Bronchial epithelial cell (primary cell): ENCODE results near the gene LRP1B. TPM values are rescaled to one million over a fixed set of nuclear protein-coding genes. Genes with fewer than 3 reads are reported as not detected.

Experiments
- DNase-seq: peaks from one replicate; pipeline ENCODE4 v3.0.0-alpha.2; 2010; ENCODE audit warnings: low read depth
- FAIRE-seq: peaks from 2 replicates; lab custom pipeline; 2011; peaks lifted over from hg19 to GRCh38; lab: Jason Lieb, UNC
- H3K27me3 ChIP-seq: 2 replicates; pipeline ENCODE4 v1.5.1; 2011; ENCODE audit warnings: low read length; ENCODE audit not compliant: control insufficient read depth, insufficient read depth
- H3K36me3 ChIP-seq: 2 replicates; pipeline ENCODE4 v1.5.1; 2011; ENCODE audit warnings: low read length; ENCODE audit not compliant: control insufficient read depth, insufficient read depth
- H3K4me3 ChIP-seq: 2 replicates; pipeline ENCODE4 v1.5.1; 2011; ENCODE audit warnings: mild to moderate bottlenecking, low read depth, low read length, control low read depth
- CTCF ChIP-seq: IDR thresholded peaks from 2 replicates; pipeline ENCODE4 v1.5.1; 2011; ENCODE audit warnings: mild to moderate bottlenecking, moderate library complexity, low read length, control low read depth, inconsistent platforms; ENCODE audit not compliant: insufficient read depth, severe bottlenecking
- total RNA-seq: library from RNA; depleted of rRNA; stranded (reverse); fragments of >200 nt; gene quantifications from 2 replicates; pipeline ENCODE4 v1.2.1, GENCODE V29; 2014

Gene LRP1B
- total RNA-seq, 1 donor from 2014 or later, result under 0.01 TPM

DNA sequence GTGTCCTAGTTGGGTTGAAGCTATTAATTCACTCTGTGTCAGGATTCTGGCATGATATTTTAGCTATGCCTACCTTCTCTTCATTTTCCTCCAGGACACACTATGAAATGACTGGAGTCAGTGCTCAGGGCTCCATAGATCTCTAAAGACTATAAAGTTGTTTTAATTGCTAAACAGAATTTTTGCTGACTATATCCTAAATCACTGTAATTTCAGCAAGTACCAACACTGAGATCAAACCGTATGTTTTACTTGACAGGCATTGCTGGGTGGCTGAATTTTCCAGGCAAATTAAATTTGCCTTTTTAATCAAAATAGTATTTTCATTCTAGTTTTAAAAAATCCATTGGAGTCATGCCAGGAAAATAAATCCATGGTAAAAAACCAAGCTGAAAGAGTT is 138.1 kb downstream of the LRP1B start:
- H3K36me3 ChIP-seq, result no peaks in the 10 kb centered on the region
- H3K27me3 ChIP-seq, result no peaks in the 10 kb centered on the region
- no peak overlapping the region for H3K4me3 ChIP-seq
- no peak for DNase-seq
- no peak for FAIRE-seq
- TF ChIP-seq CTCF, result no peak

GRCh38 chr2:141968433-141968832 is 162.4 kb downstream of the LRP1B start:
- Histone ChIP-seq H3K27me3 (no peaks in the 10 kb centered on the region), H3K36me3 (no peaks in the 10 kb centered on the region), H3K4me3 (no peak overlapping the region)
- no peak for TF ChIP-seq CTCF
- FAIRE-seq (no peak), DNase-seq (peak; percentile 70)

GRCh38 chr2:141967980-141968379 is 162.8 kb downstream of the LRP1B start:
- Histone ChIP-seq H3K27me3 (no peaks in the 10 kb centered on the region), H3K4me3 (no peak overlapping the region), H3K36me3 (no peaks in the 10 kb centered on the region)
- FAIRE-seq, result no peak
- no peak for TF ChIP-seq CTCF
- no peak for DNase-seq

DNA sequence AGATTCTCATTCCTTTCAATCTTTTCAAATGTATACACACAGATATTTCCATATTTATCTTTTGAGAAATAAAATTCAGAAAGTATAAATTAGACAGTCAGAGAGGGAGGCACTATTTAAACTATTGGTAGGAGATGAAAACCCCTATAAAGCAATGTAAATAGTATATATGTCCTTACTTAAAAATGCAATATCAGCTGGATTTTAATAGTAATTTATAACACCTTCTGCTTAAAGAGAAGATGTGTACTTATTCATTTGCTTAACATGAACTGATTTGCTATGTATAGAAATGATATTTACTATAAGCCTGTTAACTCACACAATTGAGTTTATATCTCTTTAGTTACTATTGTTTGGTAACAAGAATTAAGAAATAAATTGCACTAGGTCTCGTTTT is 163.3 kb downstream of the LRP1B start:
- no peak overlapping the region for H3K4me3 ChIP-seq
- FAIRE-seq, result no peak
- H3K27me3 ChIP-seq, result no peaks in the 10 kb centered on the region
- no peak for DNase-seq
- TF ChIP-seq CTCF, result no peak
- H3K36me3 ChIP-seq, result no peaks in the 10 kb centered on the region

DNA sequence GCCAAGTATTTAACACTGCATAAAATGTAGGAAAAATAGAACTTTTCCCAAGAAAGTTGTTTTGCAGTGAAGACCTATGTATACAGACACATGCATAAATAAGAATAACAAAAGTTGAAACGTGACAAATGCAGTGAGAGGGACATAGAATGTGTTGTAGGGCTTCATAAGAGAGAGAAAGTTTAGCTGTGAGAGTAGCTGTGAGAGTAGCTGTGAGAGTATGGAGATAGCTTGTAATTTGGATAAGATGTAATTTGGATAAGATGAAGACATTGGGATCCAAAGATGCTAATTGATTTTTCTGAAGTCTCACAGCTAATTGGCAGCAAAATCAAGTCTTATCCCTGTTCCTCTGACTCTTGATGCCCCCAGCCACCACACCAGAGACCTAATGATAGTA is 170.9 kb downstream of the LRP1B start:
- H3K36me3 ChIP-seq, result no peaks in the 10 kb centered on the region
- no peaks in the 10 kb centered on the region for H3K27me3 ChIP-seq
- H3K4me3 ChIP-seq, result no peak overlapping the region
- TF ChIP-seq CTCF, result no peak
- FAIRE-seq (no peak), DNase-seq (no peak)

DNA sequence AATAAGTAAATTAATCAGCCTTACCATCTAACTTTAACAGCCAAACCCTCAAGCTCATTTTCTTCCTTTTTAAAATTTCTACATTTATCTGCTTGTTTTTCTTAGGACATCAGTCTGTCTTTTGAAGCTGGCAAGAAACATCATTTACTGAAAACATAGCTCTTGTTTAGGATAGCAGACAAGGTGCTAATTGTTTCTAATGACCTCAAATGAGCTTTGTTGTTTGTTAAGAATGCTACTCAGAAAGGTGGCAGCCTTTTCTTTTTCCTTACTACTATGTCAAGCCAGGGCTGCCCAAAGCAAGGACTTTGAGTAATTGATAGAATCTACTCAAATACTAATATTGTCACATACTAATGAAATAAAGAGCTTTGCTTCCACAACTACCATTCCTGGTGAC is 171.8 kb downstream of the LRP1B start:
- Histone ChIP-seq H3K4me3 (no peak overlapping the region), H3K36me3 (no peaks in the 10 kb centered on the region), H3K27me3 (no peaks in the 10 kb centered on the region)
- DNase-seq (no peak), FAIRE-seq (no peak)
- TF ChIP-seq CTCF, result no peak
